Measurements from ENCODE around the gene PIK3C2G. TPM values are rescaled to one million over a fixed set of nuclear protein-coding genes. Genes with fewer than 3 reads are reported as not detected.

PIK3C2G gene
- total RNA-seq, 1 experiment from 2014 or later, result not detected

DNA sequence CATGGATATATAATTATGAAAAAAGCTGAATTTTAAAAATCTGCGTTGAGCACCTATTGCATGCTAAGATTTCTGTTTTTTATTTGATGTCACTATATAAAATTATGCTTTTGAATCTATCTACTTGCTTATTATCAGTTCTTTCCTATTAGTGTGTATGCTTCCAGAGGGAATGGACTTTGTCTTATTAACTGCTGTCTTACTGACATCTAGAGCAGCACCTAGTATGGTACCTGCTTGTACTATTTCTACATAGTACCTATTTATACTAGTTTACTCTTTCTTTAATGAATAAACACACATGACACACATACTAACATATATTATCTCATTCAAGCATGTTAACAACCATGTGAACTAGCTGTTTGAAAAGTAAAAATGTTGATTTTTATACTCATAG, 38.6 kb upstream of the PIK3C2G start (continued):
- TF ChIP-seq, protein P1, sequence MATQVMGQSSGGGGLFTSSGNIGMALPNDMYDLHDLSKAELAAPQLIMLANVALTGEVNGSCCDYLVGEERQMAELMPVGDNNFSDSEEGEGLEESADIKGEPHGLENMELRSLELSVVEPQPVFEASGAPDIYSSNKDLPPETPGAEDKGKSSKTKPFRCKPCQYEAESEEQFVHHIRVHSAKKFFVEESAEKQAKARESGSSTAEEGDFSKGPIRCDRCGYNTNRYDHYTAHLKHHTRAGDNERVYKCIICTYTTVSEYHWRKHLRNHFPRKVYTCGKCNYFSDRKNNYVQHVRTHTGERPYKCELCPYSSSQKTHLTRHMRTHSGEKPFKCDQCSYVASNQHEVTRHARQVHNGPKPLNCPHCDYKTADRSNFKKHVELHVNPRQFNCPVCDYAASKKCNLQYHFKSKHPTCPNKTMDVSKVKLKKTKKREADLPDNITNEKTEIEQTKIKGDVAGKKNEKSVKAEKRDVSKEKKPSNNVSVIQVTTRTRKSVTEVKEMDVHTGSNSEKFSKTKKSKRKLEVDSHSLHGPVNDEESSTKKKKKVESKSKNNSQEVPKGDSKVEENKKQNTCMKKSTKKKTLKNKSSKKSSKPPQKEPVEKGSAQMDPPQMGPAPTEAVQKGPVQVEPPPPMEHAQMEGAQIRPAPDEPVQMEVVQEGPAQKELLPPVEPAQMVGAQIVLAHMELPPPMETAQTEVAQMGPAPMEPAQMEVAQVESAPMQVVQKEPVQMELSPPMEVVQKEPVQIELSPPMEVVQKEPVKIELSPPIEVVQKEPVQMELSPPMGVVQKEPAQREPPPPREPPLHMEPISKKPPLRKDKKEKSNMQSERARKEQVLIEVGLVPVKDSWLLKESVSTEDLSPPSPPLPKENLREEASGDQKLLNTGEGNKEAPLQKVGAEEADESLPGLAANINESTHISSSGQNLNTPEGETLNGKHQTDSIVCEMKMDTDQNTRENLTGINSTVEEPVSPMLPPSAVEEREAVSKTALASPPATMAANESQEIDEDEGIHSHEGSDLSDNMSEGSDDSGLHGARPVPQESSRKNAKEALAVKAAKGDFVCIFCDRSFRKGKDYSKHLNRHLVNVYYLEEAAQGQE (IDR thresholded peaks at IDR 0.05; ENCODE audit: low read depth), result no peak

DNA sequence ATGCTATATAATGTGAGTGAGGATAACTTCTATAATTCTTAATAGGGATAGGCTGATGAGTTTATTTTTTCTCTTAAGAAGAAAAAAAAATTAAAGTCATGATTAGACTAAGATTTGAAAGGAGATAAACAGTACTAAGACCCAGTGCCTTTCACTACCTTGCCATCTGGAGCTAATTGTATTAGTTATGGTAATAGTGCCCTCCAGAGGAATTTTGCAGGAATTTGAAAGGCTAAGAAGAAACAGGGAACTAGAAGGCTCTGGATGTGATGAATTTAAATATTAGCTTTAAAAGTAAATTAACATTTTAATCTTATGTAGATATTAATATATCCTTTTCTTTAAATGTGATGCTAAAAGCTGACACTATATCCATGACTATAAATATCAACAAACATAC, 36.6 kb upstream of the PIK3C2G start:
- ChIA-PET POLR2A (no interaction called here), CTCF (interaction anchor here (0.9 to 1.6 kb wide), 11 partner anchors 14 to 233 kb away, joined by 3 to 13 read pairs (median 4); no protein-coding TSS in a partner anchor), RAD21 (ENCODE audit: low non-redundant PET in 1 of 2, low total read pairs in 2 of 2, uncharacterized antibody in 2 of 2, unreplicated experiment in 2 of 2) (interaction anchor here in 1 of 2 experiments (0.7 kb wide), 1 partner anchor 83 kb away, joined by 3 read pairs; no protein-coding TSS in a partner anchor)
- Histone ChIP-seq H3K9me2 (ENCODE audit: insufficient read depth) (no peaks in the 10 kb centered on the region), H3K27me3 (ENCODE audit: insufficient read depth, low read length) (no peaks in the 10 kb centered on the region), H3K9me3 (ENCODE audit: control insufficient read depth in 1 of 2, insufficient read depth in 1 of 2, low read depth in 1 of 2, low read length in 2 of 2) (no peaks in the 10 kb centered on the region), H3K4me3 (replicated peaks in 1 of 2; ENCODE audit: low read depth in 1 of 2, low read length in 2 of 2) (no peak overlapping the region), H3K9ac (ENCODE audit: low read length) (no peak overlapping the region), H3K4me2 (ENCODE audit: low read length) (no peak overlapping the region), H2AFZ (ENCODE audit: low read depth, low read length, poor library complexity, severe bottlenecking) (no peak overlapping the region), H4K20me1 (ENCODE audit: insufficient read depth) (no peaks in the 10 kb centered on the region), H3K4me1 (ENCODE audit: control insufficient read depth in 1 of 2, insufficient read depth in 2 of 2, low read length in 2 of 2) (no peaks in the 10 kb centered on the region), H3K27ac (ENCODE audit: low read depth, low read length) (no peak overlapping the region), H3K36me3 (ENCODE audit: control insufficient read depth in 1 of 2, insufficient read depth in 2 of 2, low read length in 2 of 2) (no peaks in the 10 kb centered on the region), H3K79me2 (ENCODE audit: insufficient read depth, low read length) (no peaks in the 10 kb centered on the region)
- DNase-seq (ENCODE audit: low read depth, low spot score), result peak; percentile 26
- intact Hi-C loops (cut with micrococcal nuclease), result loop anchor here (1.0 to 5.0 kb wide), 2 partner anchors 67 to 83 kb away; no protein-coding TSS in a partner anchor
- no TSS peak for BruUV-seq (replicated peaks)
- TF ChIP-seq RAD21 (IDR thresholded peaks at IDR 0.05; ENCODE audit: low read depth) (peak; percentile 64), POLR2AphosphoS5 (IDR thresholded peaks at IDR 0.05; ENCODE audit: low read depth, low read length) (no peak), SRF (IDR thresholded peaks at IDR 0.05; ENCODE audit: low read depth) (no peak), CEBPB (IDR thresholded peaks at IDR 0.05; ENCODE audit: low read depth) (no peak), EZH2 (IDR thresholded peaks at IDR 0.05) (no peak), CBX3 (IDR thresholded peaks at IDR 0.05; ENCODE audit: low read depth) (no peak), TCF7L2 (IDR thresholded peaks at IDR 0.05; ENCODE audit: borderline replicate concordance, extremely low read depth, insufficient read depth, insufficient read length) (no peak), JUND (IDR thresholded peaks at IDR 0.05) (no peak), POLR2A (IDR thresholded peaks at IDR 0.05; ENCODE audit: borderline replicate concordance, extremely low read depth, insufficient read depth, insufficient read length) (no peak), FOSL1 (IDR thresholded peaks at IDR 0.05; ENCODE audit: low read depth) (no peak), EZH2phosphoT487 (IDR thresholded peaks at IDR 0.05; ENCODE audit: borderline replicate concordance) (no peak), SP1 (IDR thresholded peaks at IDR 0.05; ENCODE audit: low read depth) (no peak)
- TF ChIP-seq, protein P1 (IDR thresholded peaks at IDR 0.05; ENCODE audit: low read depth), result no peak
- TF ChIP-seq, protein P2, sequence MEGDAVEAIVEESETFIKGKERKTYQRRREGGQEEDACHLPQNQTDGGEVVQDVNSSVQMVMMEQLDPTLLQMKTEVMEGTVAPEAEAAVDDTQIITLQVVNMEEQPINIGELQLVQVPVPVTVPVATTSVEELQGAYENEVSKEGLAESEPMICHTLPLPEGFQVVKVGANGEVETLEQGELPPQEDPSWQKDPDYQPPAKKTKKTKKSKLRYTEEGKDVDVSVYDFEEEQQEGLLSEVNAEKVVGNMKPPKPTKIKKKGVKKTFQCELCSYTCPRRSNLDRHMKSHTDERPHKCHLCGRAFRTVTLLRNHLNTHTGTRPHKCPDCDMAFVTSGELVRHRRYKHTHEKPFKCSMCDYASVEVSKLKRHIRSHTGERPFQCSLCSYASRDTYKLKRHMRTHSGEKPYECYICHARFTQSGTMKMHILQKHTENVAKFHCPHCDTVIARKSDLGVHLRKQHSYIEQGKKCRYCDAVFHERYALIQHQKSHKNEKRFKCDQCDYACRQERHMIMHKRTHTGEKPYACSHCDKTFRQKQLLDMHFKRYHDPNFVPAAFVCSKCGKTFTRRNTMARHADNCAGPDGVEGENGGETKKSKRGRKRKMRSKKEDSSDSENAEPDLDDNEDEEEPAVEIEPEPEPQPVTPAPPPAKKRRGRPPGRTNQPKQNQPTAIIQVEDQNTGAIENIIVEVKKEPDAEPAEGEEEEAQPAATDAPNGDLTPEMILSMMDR (IDR thresholded peaks at IDR 0.05 in 2 of 3, conservative IDR thresholded peaks at IDR 0.05 in 1 of 3; ENCODE audit: borderline replicate concordance in 1 of 3, insufficient read depth in 1 of 3, low read depth in 2 of 3, low read length in 2 of 3), result peak; percentile 28 to 50 (median 44); a peak in 5 of 6 replicates
- ATAC-seq, result peak; percentile 75

Measured in HCT116 (cell line).